Left forelimb (tissue), 1 donor: ENCODE results near the gene PPP1R14B.

ENCODE experiments used
- DNase-seq: peaks from one replicate; pipeline ENCODE4 v3.0.0-alpha.2; 2018; ENCODE audit warnings: low spot score

Gene PPP1R14B

DNA sequence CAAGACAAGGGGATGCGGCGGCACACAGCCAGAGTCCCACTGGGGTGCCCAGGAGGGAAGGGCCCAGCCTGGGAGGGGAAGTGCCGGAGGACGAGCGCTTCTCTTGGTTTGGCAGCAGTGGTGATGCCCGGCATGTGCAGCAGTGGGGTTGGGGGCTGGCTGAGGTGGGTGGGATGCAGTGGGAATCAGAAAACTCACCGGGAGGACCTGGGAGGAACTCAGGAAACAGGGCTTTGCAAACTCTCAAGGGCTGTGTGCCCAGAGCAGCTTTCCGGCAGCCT lies 37.2 kb downstream of the PPP1R14B start:
- no peak for DNase-seq

DNA sequence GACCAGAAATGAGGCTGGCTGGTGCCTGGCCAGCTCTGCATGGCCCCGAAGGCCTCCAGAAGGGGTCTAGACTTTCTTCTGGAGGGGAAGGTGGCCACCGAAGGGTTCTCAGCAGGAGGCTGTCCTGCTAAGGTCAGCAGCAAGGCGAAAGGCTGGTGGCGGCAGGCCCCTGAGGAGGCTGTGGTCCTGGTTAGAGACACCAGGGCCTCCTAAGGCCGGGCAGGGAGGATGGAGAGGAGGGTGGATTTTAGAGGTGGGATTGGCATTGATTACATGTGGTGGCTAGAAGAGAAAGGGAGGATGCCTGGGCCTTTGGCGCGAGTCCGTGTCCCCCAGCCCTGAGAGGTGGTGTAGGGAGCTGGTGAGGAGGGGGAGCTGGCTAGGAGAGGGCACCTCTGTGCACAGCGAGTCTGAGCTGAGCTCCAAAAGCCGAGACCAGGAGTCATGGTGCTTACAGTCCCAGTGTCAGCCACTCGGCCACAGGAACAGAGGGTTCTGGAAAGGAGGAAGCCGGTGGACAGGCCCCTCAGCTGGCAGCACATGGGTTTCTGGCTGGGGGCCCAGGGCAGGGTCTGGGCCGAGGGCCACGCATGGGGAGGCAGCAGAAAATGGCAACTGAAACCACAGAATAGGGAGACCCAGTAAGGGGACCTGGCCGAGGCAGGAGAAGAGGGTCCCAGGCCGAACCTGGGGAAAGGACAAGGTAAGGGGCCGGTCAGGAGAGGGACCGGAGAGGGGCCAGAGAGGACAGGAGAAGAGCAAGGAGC lies 37.8 kb downstream of the PPP1R14B start:
- no peak for DNase-seq

DNA sequence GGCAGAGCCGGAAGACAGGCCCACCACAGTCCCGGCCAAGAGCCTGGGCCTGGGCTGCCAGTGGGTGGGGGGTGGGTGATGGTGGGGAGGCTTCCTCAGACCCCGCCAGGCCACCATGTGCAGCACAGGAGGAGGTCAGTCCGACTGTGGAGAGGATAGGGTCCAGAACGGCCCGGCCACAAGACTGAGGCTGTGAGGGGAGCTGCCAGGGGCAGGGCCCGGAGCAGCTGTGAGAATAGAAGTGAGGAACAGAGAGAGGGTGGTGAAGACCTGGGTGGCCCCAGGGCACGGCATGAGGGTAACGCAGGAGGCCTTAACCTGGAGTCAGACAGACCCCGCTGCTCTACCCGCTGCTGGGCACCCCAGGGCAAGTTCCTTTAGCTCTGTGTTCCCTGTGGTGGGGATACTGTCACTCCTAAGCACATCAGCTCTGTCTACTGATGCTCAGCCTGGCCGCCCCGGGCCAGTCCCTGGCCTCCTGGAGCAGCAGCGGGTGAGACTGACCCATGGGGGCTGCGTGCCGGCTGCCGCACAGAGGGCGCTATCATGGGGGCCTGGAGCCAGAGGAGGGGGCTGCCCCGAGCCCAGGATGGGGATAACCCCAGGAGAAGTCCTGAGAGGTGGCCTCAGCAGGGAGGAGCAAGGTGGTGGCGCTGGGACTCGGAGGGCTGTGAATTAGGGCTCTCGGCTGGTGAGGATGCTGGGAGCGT lies 38.5 kb downstream of the PPP1R14B start:
- no peak for DNase-seq

DNA sequence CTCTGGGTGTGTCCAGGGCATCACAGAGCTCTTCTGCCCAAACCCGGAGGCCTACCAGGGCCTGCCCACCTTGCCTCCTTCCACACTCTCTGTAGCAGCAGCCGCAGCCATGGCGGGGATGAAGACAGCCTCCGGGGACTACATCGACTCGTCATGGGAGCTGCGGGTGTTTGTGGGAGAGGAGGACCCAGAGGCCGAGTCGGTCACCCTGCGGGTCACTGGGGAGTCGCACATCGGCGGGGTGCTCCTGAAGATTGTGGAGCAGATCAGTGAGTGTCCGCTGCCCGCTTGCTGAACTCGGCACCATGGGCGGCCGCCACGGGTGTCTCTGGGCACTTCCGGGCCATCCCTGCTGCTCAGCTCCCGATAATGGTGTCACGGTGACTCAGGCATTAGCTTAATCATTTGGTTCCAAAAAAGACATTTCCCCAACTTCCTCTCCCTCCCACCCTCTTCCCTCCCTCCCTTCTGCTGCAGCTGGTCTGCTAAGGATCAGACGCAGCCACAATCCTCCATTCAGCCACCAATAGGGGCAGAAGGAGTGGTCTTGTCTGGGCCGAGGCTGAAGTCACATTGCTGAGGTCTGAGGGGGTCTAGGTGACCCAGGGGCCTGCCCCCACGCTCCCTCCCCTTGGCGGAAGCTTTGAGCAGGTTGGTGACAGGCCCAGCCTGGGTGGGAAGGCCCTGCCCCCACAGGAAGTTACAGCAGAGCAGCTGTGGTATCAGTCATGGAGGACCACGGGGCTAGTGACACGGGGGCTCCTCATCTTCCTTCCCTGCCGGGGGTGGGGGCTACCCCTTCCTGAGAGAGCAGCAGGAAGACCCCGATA lies 39.3 kb downstream of the PPP1R14B start:
- DNase-seq, result no peak

DNA sequence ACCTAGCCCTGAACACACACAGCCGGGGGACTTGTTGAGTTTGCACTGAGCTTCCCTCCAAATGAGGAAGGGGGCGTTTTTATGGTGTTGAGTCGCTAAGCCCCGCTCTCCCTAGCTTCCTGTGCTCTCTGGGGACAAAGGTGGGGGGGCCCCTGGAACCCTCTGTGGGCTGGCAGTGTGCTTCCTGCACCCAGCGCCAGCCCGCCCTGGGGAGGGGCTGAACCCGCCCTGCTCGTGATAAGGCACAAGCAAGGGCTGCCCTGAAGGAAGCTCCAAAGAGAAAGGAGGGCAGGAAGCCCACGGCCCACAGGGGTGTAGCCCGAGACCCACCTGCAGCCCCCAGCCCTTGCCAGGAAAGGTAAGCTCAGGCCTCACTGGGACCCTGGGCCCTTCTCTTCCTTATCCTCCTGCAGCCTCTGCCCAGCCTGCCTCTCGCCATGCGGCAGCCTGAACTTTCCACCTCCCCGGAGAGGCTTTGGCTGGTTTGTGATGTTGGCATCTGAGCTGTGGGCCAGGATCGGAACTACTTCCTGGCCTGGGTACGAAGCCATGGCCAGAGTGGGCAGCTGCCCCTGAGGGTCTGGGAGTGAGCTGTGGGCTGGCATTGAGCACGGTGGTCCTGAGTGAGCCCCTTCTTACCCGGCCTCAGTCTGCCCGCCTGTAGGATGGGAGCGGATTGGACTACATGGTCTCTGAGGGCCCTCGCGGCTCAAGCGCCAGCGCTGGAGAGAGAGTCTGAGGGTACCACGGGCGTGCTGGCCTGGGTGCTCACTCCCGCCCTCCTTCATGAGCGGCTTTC lies 40.1 kb downstream of the PPP1R14B start, which contains the start of gene FERMT3:
Gene FERMT3, plus strand, starts transcription at position 265 of the 799 bp plus-strand sequence. CDS start 644 bp downstream, outside the sequence.
- no peak for DNase-seq

DNA sequence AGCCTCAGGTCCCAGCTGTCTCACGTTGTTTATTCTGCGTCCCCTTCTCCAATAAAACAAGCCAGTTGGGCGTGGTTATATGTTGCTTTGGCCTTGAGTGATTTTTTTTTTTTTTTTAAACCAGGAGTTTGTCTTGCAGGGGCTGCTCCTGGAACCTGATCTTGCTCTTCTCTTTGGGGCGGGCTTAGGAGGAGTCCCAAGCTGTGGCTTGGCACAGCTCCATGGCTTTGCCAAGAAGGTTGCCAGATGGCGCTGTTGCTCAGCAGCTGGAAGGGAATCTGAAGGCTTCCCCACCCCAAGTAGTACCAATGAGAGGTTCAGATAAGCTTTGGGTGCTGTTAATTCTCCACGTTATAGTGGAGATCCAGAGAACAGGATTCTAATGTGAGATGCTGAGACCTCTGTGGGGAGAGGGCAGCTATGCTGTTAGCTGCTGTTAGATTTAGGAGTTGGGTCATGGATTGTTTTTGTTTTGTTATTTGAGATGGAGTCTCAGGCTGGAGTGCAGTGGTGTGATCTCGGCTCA lies 42.2 kb downstream of the PPP1R14B start:
- DNase-seq, result no peak

DNA sequence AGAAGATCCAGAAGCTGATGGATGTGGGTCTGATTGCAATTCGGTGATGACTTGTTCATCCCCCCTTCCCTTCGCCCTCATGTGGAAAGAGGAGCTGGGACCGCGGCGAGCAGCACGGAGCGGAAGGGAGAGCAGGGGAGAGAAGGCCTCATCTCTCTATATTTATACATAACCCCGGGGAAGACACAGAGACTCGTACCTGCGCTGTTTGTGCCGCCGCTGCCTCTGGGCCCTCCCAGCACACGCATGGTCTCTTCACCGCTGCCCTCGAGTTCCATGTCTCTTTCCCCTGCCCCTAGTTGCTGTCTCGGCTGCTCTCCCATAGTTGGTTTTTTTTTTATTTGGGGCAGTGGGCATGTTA lies 42.7 kb downstream of the PPP1R14B start:
- DNase-seq, result no peak

DNA sequence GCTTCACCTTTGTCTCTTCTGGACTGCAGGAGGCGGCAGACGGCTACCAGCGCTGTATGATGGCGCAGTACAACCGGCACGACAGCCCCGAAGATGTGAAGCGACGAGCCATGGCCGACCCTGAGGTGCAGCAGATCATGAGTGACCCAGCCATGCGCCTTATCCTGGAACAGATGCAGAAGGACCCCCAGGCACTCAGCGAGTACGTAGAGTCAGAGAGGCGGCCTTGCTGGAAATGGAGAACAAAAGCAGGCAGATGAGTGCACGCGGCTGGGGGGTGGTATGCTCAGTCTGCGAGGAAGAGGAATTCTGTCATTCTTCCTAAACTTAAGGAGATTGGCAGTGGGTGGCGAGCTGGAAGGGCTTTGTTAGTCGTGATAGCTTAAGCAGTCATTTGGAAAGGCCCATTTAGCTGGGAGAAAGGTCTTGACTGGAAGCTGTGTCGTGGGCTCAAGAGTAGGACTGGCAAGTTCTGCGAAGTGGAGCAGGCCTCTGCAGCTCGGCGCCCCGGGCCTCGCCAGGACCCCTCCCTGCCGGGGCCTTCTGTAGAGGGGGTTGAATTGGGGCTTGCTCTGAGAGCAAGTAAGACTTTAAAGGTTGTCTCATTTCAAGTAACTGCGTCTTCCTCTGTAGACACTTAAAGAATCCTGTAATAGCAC lies 43.2 kb downstream of the PPP1R14B start:
- no peak for DNase-seq

DNA sequence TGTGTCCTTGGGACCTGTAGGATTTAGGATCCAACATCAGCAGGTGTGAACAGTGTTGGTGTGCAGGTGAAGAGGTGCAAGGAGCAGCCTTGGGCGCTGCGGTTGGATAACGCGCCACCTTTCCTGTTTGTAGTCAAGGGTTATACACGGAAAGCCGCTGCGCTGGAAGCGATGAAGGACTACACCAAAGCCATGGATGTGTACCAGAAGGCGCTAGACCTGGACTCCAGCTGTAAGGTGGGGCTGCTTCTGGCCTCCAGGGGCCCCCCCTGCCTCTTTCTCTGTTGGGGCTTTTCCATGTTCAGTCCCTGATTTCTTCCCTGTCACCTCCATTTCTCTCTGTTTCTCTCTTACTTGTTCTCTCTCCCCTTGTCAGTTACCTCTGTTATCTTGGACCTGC lies 43.8 kb downstream of the PPP1R14B start:
- DNase-seq, result no peak

DNA sequence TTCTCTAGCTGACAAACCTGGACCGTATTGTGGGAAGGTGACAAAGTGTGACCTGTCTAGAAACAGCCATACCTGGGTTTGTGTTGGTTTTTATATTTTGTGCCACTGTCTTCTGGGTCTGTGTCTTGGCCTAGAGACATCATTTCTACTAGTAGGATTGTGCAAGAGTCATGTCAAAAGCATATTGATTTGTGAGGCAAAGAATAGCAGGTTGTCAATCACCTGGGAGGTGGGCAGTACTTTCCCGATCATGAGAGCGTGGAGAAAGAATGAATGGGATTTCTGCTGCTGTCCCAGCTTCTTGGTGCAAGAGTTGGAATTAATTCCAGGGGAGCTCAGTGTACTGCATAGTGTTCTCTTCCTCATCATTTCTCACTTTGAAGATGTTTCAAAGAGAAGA lies 45.2 kb downstream of the PPP1R14B start:
- no peak for DNase-seq

DNA sequence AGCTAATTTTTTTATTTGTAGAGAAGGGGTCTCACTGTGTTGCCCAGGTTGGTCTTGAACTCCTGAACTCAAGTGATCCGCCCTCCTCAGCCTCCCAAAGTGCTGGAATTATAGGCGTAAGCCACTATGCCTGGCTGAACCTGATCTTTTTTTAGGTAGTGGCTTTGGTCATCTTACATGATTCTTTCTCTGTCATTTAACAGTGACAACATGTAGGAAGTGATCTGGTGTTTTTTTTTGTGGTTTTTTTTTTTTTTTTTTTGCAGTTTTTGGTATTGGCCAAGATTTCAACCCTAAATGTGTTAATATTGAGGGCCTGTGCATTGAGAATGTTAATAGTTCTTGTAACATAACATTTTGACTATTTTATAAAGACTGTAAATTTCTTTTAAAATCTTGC lies 48.2 kb downstream of the PPP1R14B start:
- no peak for DNase-seq

DNA sequence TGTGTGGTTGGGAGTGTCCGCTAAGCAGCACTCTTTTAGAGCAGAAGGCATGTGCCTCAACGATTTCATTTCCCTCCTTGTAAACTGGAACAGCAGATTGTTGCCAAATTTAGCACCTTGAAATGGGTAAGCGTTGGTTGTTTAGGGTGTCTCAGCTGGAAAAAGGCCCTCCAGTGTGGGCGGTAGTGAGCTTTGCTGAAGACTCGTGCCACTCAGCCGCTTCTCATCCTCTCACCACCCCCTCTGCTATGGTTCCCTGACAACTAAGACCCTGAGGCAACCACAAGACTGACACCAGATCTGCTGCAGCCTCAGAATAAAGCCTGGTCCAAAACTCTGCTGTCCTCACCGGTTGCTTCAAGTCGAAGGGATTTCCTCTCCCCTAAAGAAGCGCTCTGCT lies 50.1 kb downstream of the PPP1R14B start:
- DNase-seq, result no peak
